GM12872 (cell line): ENCODE measurements around the gene FSD2.

Source experiments
- TF ChIP-seq, protein P1 (sequence below): IDR thresholded peaks from 3 replicates; pipeline ENCODE4 v1.5.1; 2011; ENCODE audit warnings: low read depth, mild to moderate bottlenecking, low read length, moderate library complexity; ENCODE audit not compliant: insufficient read depth

The FSD2 gene

DNA sequence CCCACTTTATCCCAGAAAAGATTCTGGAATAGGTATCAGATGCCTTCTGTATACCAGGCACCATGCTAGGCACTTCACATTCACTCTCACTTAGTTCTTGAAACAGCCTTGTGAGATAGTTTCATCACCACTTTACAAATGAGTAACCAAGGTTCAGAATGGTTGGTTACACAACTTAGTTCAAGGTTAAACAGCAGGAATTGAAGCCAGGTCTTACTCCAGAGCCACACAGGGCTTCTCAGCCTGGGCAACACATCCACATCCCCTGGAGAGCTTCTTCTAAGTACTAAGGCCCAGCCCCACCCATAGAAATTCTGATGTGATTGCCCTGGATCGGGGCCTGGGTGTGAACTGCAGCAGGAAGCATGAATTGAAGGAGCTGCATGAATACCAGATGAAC lies 22.2 kb upstream of the FSD2 start:
- TF ChIP-seq, protein P1, sequence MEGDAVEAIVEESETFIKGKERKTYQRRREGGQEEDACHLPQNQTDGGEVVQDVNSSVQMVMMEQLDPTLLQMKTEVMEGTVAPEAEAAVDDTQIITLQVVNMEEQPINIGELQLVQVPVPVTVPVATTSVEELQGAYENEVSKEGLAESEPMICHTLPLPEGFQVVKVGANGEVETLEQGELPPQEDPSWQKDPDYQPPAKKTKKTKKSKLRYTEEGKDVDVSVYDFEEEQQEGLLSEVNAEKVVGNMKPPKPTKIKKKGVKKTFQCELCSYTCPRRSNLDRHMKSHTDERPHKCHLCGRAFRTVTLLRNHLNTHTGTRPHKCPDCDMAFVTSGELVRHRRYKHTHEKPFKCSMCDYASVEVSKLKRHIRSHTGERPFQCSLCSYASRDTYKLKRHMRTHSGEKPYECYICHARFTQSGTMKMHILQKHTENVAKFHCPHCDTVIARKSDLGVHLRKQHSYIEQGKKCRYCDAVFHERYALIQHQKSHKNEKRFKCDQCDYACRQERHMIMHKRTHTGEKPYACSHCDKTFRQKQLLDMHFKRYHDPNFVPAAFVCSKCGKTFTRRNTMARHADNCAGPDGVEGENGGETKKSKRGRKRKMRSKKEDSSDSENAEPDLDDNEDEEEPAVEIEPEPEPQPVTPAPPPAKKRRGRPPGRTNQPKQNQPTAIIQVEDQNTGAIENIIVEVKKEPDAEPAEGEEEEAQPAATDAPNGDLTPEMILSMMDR, result no peak

DNA sequence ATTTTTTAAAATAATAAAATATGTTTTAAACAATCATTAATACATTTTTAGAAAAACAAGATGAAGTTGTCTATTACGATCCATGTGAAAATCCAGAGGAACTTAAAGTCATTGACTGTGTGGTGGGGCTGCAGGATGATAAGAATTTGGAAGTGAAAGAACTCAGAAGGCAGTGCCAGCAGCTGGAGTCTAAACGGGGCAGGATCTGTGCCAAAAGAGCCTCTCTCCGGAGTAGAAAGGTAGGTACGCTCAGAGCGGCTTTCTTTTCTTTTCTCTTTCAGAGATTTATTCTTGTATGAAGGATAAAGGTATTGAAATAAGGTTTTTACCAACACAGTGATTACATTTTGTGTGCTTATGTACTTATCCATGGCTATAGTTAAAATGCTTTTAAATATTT lies 17.2 kb upstream of the FSD2 start:
- TF ChIP-seq, protein P1, result no peak

DNA sequence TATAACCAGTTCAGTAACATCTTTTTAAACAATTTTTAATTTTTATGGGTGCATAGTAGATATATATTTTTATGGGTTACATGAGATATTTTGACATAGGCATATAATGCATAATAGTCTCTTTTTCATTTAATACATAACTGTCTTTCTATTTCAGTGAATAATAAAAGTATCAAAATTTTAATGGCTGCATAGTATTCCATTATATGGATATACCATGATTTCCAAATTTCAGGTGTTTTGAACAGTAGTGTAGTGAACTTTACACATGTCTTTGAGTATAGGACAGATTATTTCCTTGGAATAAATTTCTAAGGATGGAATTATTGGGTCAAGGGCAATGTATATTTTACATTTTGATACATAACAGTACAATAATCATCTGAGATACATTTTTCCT lies 14.3 kb upstream of the FSD2 start:
- TF ChIP-seq, protein P1, result no peak

DNA sequence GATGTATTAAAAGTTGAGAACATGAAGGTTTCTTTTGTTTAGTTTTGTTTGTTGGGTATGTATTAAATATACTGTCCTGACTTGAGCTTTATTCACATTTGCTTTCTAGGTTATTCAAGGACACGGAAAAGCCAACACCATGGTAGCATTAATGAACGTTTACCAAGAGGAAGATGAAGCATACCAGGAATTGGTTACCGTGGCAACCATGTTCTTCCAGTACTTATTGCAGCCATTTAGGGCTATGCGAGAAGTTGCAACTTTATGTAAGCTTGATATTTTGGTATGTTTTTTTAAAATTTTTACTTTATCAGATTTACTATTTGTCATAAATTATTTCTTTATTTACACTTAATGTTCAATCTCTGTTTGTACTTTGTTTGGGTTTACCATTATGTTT lies 7.1 kb upstream of the FSD2 start:
- TF ChIP-seq, protein P1, result no peak

DNA sequence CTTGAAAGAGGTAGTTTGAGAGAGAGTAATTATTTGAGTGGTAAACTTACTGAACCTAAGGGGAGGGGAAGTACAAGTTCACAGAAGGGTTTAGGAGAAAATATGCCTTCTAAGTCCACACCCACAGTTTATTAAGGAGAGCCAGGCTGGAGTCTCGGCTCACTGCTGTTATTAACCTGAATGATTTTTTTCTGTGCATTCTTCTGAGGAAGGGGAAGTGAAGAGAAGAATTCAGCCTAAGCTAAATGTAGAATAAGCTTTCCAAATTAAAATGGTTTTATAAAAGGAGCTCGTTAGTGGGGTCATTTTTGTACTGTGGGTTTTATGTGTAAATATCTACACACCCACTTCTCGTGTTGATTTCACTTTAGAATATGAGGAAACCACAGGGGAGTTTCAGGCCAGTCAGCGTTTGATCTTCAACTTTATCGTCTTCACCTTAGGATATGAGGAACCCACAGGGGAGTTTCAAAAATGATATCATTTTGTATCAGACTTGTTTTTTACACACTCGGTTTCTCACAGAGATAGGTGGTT lies 5.1 kb upstream of the FSD2 start:
- TF ChIP-seq, protein P1, result no peak

DNA sequence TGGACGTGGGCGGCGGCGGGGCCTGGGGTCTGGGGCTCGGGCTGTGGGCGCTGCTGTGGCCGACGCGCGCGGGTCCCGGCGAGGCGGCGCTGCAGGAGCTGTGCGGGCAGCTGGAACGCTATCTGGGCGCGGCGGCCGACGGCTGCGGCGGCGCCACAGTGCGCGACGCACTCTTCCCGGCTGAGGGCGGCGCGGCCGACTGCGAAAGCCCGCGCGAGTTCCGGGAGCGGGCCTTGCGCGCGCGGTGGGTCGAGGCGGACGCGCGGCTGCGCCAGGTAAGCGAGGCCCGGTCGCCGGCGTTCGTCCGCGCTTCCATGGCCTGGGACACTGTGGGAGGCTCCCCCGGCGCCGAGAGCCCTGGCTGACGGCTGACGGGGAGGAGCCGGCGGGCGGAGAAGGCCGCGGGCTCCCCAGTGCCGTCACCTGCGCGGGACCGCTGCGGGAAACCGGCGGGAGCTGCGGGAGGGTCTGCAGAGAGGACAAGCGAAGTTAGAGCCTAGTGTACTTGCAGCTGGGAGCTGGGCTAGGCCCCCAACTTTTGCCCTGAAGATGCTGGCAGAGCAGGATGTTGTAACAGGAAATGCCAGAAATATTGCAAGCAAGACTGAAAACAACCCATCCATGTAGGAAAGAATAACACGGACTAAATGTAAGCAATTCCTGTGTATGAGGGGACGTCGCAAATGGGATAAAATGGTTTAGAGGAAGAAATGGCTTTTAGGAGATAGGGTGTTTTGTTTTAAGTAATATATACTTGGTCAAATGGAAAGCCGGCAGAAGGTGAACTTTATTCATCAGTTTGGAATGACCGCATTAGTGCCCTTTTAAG lies 4.4 kb upstream of the FSD2 start:
- TF ChIP-seq, protein P1, result no peak

DNA sequence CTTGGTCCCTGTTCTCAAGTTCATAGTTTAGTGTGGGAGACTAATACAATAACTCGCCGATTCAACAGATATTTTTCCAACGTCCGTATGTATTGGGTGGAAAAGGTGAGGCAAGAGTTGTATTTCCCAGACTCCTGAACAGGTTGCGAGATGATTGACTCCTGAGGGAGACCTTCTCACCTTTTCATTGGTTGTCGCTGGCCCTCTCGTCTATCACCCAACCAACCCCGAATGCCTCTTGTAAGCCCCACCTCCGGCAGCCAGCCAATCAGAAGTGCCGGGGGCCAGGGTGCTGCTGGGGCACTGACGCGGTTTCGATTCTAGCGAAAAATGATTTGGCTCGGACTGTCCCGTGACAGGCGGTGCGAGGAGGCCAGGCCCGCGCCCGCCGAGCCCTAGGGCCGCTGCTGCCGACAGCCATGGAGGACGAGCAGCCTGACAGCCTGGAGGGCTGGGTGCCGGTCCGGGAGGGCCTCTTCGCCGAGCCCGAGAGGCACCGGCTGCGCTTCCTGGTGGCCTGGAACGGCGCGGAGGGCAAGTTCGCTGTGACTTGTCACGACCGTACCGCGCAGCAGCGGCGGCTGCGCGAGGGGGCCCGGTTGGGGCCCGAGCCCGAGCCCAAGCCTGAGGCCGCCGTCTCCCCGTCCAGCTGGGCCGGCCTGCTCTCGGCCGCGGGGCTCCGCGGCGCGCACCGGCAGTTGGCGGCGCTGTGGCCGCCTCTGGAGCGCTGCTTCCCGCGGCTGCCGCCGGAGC lies 3.6 kb upstream of the FSD2 start, which contains the start of gene WHAMM:
Gene WHAMM (plus strand): TSS at position 321 of the 753 bp plus-strand sequence. CDS start 99 bp downstream, at position 420.
- TF ChIP-seq, protein P1, result no peak
